H1 (cell line): ENCODE data around the gene PITPNC1. TPM values are rescaled to one million over a fixed set of nuclear protein-coding genes. Genes with fewer than 3 reads are reported as not detected.

Experiments
- CTCF ChIA-PET: fragments of 300-600 bp; sonication (Branson Sonifier 250); formaldehyde crosslinking; loops from one replicate; lab custom pipeline; 2021; ENCODE audit not compliant: partially characterized antibody; lab: Charles Lee
- POLR2A ChIA-PET: fragments of 300-600 bp; sonication (Branson Sonifier 250); formaldehyde crosslinking; loops from one replicate; lab custom pipeline; 2021; ENCODE audit warnings: inconsistent platforms; ENCODE audit not compliant: partially characterized antibody; lab: Charles Lee
- DNase-seq, 2 experiments: peaks; one replicate each; pipeline versions ENCODE4 v3.0.0 to v3.0.0-alpha.2; 2010 to 2022; ENCODE audit warnings: low spot score in 2 of 2, low read depth in 1 of 2, mixed read lengths in 1 of 2
- FAIRE-seq: peaks from 2 replicates; lab custom pipeline; 2011; peaks lifted over from hg19 to GRCh38; lab: Jason Lieb, UNC
- H2AFZ ChIP-seq: 2 replicates; pipeline ENCODE4 v1.8.1; 2012; ENCODE audit warnings: low read length, inconsistent platforms
- H2AK5ac ChIP-seq: 2 replicates; pipeline ENCODE4 v1.6.1; 2013; ENCODE audit warnings: low read depth, low read length
- H2BK120ac ChIP-seq: replicated peaks from 2 replicates; pipeline ENCODE3; 2013; ENCODE audit warnings: low read depth, low read length, inconsistent platforms
- H2BK12ac ChIP-seq: 2 replicates; pipeline ENCODE4 v1.6.1; 2013; ENCODE audit warnings: low read depth, low read length
- H2BK15ac ChIP-seq: 2 replicates; pipeline ENCODE4 v1.6.1; 2013; ENCODE audit warnings: low read length
- H2BK20ac ChIP-seq: 2 replicates; pipeline ENCODE4 v1.6.1; 2013; ENCODE audit warnings: low read length
- H2BK5ac ChIP-seq: 2 replicates; pipeline ENCODE4 v1.6.1; 2013; ENCODE audit warnings: low read depth, low read length
- H3K14ac ChIP-seq: 2 replicates; pipeline ENCODE4 v1.6.1; 2013; ENCODE audit warnings: inconsistent platforms; ENCODE audit not compliant: insufficient read length
- H3K18ac ChIP-seq: 2 replicates; pipeline ENCODE4 v1.6.1; 2013; ENCODE audit warnings: low read length; ENCODE audit errors: extremely low read depth
- H3K23ac ChIP-seq: 2 replicates; pipeline ENCODE4 v1.6.1; 2013; ENCODE audit warnings: inconsistent platforms; ENCODE audit not compliant: insufficient read length
- H3K23me2 ChIP-seq: 2 replicates; pipeline ENCODE4 v1.6.1; 2013; ENCODE audit warnings: low read depth, low read length
- H3K27ac ChIP-seq: 2 replicates; pipeline ENCODE4 v1.6.1; 2011; ENCODE audit warnings: low read depth, low read length, inconsistent platforms
- H3K27me3 ChIP-seq, 4 experiments: replicated peaks in 1 of 4; 1 replicate in 1 of 4; 2 replicates in 3 of 4; pipeline versions ENCODE4 v1.6.1 to v1.8.1; 2011 to 2013; ENCODE audit warnings: low read length in 3 of 4, mild to moderate bottlenecking in 3 of 4, inconsistent platforms in 2 of 4, mixed read lengths in 2 of 4, moderate library complexity in 1 of 4; ENCODE audit not compliant: control insufficient read depth in 3 of 4, insufficient read depth in 3 of 4; ENCODE audit errors: extremely low read depth in 1 of 4
- H3K36me3 ChIP-seq, 4 experiments: 2 replicates each; pipeline versions ENCODE4 v1.6.1 to v1.8.1; 2011 to 2013; ENCODE audit warnings: mild to moderate bottlenecking in 4 of 4, low read length in 3 of 4, moderate library complexity in 2 of 4, control low read depth in 1 of 4, inconsistent platforms in 1 of 4; ENCODE audit not compliant: insufficient read depth in 4 of 4, control insufficient read depth in 2 of 4
- H3K4ac ChIP-seq: replicated peaks from 2 replicates; pipeline ENCODE3; 2013; ENCODE audit warnings: low read length, low read depth, mixed read lengths, inconsistent platforms; ENCODE audit not compliant: insufficient read length
- H3K4me1 ChIP-seq, 4 experiments: replicated peaks in 1 of 4; 1 replicate in 1 of 4; 2 replicates in 3 of 4; pipeline versions ENCODE4 v1.6.1 to v1.8.1; 2011 to 2013; ENCODE audit warnings: low read length in 3 of 4, inconsistent platforms in 2 of 4, mixed read lengths in 1 of 4; ENCODE audit not compliant: insufficient read depth in 4 of 4, control insufficient read depth in 3 of 4
- H3K4me2 ChIP-seq, 2 experiments: 2 replicates each; pipeline versions ENCODE4 v1.6.1 to v1.8.1; 2011 to 2013; ENCODE audit warnings: low read depth in 2 of 2, low read length in 2 of 2, control low read depth in 1 of 2, inconsistent platforms in 1 of 2, mild to moderate bottlenecking in 1 of 2; ENCODE audit not compliant: insufficient read depth in 1 of 2
- H3K4me3 ChIP-seq, 4 experiments: fragments of 200-600, 300-600 bp in 1 of 4; sonication (generic), shearing (Covaris generic), sonication (Bioruptor Twin) in 1 of 4; 2 replicates each; pipeline versions ENCODE4 v1.5.1 to v1.8.1; 2011 to 2016; ENCODE audit warnings: low read length in 4 of 4, low read depth in 3 of 4, control low read depth in 2 of 4, inconsistent platforms in 2 of 4, mild to moderate bottlenecking in 2 of 4, mixed read lengths in 1 of 4, moderate library complexity in 1 of 4; ENCODE audit not compliant: insufficient read depth in 2 of 4; ENCODE audit errors: extremely low read depth in 1 of 4
- H3K56ac ChIP-seq: replicated peaks from 2 replicates; pipeline ENCODE3; 2013; ENCODE audit warnings: low read depth, mild to moderate bottlenecking, mixed read lengths, low read length, inconsistent platforms; ENCODE audit not compliant: insufficient read length
- H3K79me1 ChIP-seq: 2 replicates; pipeline ENCODE4 v1.6.1; 2013; ENCODE audit warnings: low read depth, low read length, control low read depth
- H3K79me2 ChIP-seq, 2 experiments: 2 replicates each; pipeline versions ENCODE4 v1.6.1 to v1.8.1; 2012 to 2013; ENCODE audit warnings: low read length in 2 of 2, mild to moderate bottlenecking in 2 of 2, inconsistent platforms in 1 of 2; ENCODE audit not compliant: insufficient read depth in 2 of 2, control insufficient read depth in 1 of 2
- H3K9ac ChIP-seq, 4 experiments: replicated peaks in 1 of 4; 1 replicate in 1 of 4; 2 replicates in 3 of 4; pipeline versions ENCODE4 v1.6.1 to v1.8.1; 2011 to 2013; ENCODE audit warnings: low read depth in 3 of 4, low read length in 3 of 4, control low read depth in 2 of 4, mild to moderate bottlenecking in 2 of 4, moderate library complexity in 2 of 4, inconsistent platforms in 1 of 4; ENCODE audit errors: extremely low read depth in 1 of 4
- H3K9me3 ChIP-seq, 2 experiments: 2 replicates each; pipeline versions ENCODE4 v1.6.1 to v1.8.1; 2012 to 2013; ENCODE audit warnings: mild to moderate bottlenecking in 2 of 2, moderate library complexity in 2 of 2, control low read depth in 1 of 2, inconsistent platforms in 1 of 2, low read depth in 1 of 2, low read length in 1 of 2, mixed read lengths in 1 of 2; ENCODE audit not compliant: insufficient read depth in 2 of 2
- H4K20me1 ChIP-seq, 2 experiments: replicated peaks in 1 of 2; 2 replicates each; pipeline versions ENCODE3 to v1.8.1; 2011 to 2013; ENCODE audit warnings: inconsistent platforms in 2 of 2, low read length in 2 of 2, mild to moderate bottlenecking in 1 of 2; ENCODE audit not compliant: insufficient read depth in 2 of 2, control insufficient read depth in 1 of 2
- H4K5ac ChIP-seq: 2 replicates; pipeline ENCODE4 v1.6.1; 2013; ENCODE audit warnings: low read length, low read depth, mixed read lengths, inconsistent platforms; ENCODE audit not compliant: insufficient read length
- H4K8ac ChIP-seq: 2 replicates; pipeline ENCODE4 v1.8.0; 2013; ENCODE audit warnings: mild to moderate bottlenecking, moderate library complexity, low read length, inconsistent platforms; ENCODE audit not compliant: insufficient read depth; ENCODE audit errors: extremely low read depth
- H4K91ac ChIP-seq: replicated peaks from 2 replicates; pipeline ENCODE3; 2013; ENCODE audit warnings: low read length, mixed read lengths, inconsistent platforms; ENCODE audit not compliant: insufficient read length
- ASH2L ChIP-seq: fragments of 200-600, 300-600 bp; sonication (generic); IDR thresholded peaks from one replicate; pipeline ENCODE4 v1.7.1; 2017; ENCODE audit warnings: low read length
- BCL11A ChIP-seq, 2 experiments: IDR thresholded peaks; one replicate each; pipeline ENCODE4 v1.6.1; 2011; ENCODE audit warnings: low read depth in 2 of 2, low read length in 2 of 2, mild to moderate bottlenecking in 2 of 2
- GTF2F1 ChIP-seq: IDR thresholded peaks from 2 replicates; pipeline ENCODE4 v1.6.1; 2012; ENCODE audit warnings: low read depth, low read length, improper control_type of control experiment, borderline replicate concordance
- POLR2A ChIP-seq, 2 experiments: IDR thresholded peaks; 1 replicate in 1 of 2; 2 replicates in 1 of 2; pipeline ENCODE4 v1.6.1; 2011; ENCODE audit warnings: low read depth in 2 of 2, low read length in 2 of 2, mild to moderate bottlenecking in 2 of 2; ENCODE audit errors: control extremely low read depth in 1 of 2
- SAP30 ChIP-seq: fragments of 300-600 bp; sonication (generic); IDR thresholded peaks from 2 replicates; pipeline ENCODE4 v1.7.1; 2012; ENCODE audit warnings: low read length, moderate library complexity, mild to moderate bottlenecking, inconsistent platforms; ENCODE audit not compliant: insufficient read depth, insufficient replicate concordance
- SIN3A ChIP-seq, 2 experiments: IDR thresholded peaks in 1 of 2; conservative IDR thresholded peaks in 1 of 2; 2 replicates each; pipeline ENCODE4 v1.6.1; 2011 to 2012; ENCODE audit warnings: low read length in 2 of 2, improper control_type of control experiment in 1 of 2, low read depth in 1 of 2, mild to moderate bottlenecking in 1 of 2
- TAF1 ChIP-seq: IDR thresholded peaks from 2 replicates; pipeline ENCODE4 v1.6.1; 2011; ENCODE audit warnings: mild to moderate bottlenecking, low read depth, low read length
- WGBS, 2 experiments: shearing (Covaris generic) in 1 of 2; methylation state at CpG; one replicate each; pipeline versions ENCODE4 v1.1.6 to v1.1.7; 2013 to 2015; ENCODE audit warnings: low lambda C conversion rate in 2 of 2, mixed read lengths in 2 of 2, inconsistent platforms in 1 of 2, low coverage in 1 of 2, missing lambda C conversion rate in 1 of 2; ENCODE audit not compliant: insufficient replicate concordance in 2 of 2, insufficient coverage in 1 of 2, insufficient read length in 1 of 2; ENCODE audit errors: extremely low coverage in 1 of 2, missing lambda C conversion rate in 1 of 2; 5-methylcytosine and 5-hydroxymethylcytosine counted together
- polyA plus RNA-seq, 7 experiments: library from polyadenylated mRNA; depleted of rRNA in 3 of 7; stranded (reverse) in 5 of 7; unstranded in 2 of 7; fragments of >200 nt in 5 of 7; fragments of 200-250 nt in 2 of 7; gene quantifications; 1 replicate in 5 of 7; 2 replicates in 1 of 7; 4 replicates in 1 of 7; pipeline versions ENCODE4 v1.2.1 to v1.2.3, GENCODE V29; 2011 to 2013; ENCODE audit warnings: missing spikeins in 2 of 7, mixed read lengths in 2 of 7
- total RNA-seq: library from RNA; stranded (reverse); fragmentation: NEBNext Ultra II Directional; extraction: Animal tissue kit (Norgen Biotek cat#: 25700); gene quantifications from 2 replicates; pipeline ENCODE4 v1.2.1, GENCODE V29; 2021

The PITPNC1 gene
- total and polyA plus RNA-seq, 2 of the 8 experiments (the other 6 are each of a cell fraction or from before 2014, with no cell fraction given) = 17.6 to 54.7 TPM

- no peak overlapping the region for H3K4ac ChIP-seq
- no peak overlapping the region for H4K5ac ChIP-seq
- H4K8ac ChIP-seq = no peak overlapping the region
- no peak overlapping the region for H3K14ac ChIP-seq
- H3K36me3 ChIP-seq = no peaks in the 10 kb centered on the region
- H3K23ac ChIP-seq = no peak overlapping the region
- FAIRE-seq (no peak), DNase-seq (no peak)
- ChIA-PET POLR2A (interaction anchor here (1.5 kb wide), 1 partner anchor 39 kb away, joined by 3 read pairs; no protein-coding TSS in a partner anchor), CTCF (interaction anchor here (0.7 to 1.7 kb wide), 4 partner anchors 53 to 282 kb away, joined by 3 to 6 read pairs (median 3); no protein-coding TSS in a partner anchor)
- no peak overlapping the region for H3K18ac ChIP-seq
- no peak overlapping the region for H2BK12ac ChIP-seq
- H2BK120ac ChIP-seq = no peak overlapping the region
- no peak overlapping the region for H4K91ac ChIP-seq
- H3K27me3 ChIP-seq = no peaks in the 10 kb centered on the region
- no peak overlapping the region for H2AFZ ChIP-seq
- H3K27ac ChIP-seq = no peak overlapping the region
- peaks cover 6% of the 10 kb centered on the region; the same call in 1 of the 2 replicates for H3K79me1 ChIP-seq
- H3K4me1 ChIP-seq = peaks cover 0 to 4% (median 0%) of the 10 kb centered on the region in 4 experiments; a peak in 1 of 7 replicates
- H4K20me1 ChIP-seq = no peaks in the 10 kb centered on the region
- peaks cover 4 to 49% of the 10 kb centered on the region in 2 experiments; a peak in 3 of 4 replicates for H3K79me2 ChIP-seq
- WGBS, 2 experiments = 78% methylated on average over 3 of the region's 3 CpGs; no CpG with 5 or more reads in 1 of the 2 experiments
- H2BK20ac ChIP-seq = no peak overlapping the region
- H3K4me3 ChIP-seq = no peak overlapping the region
- H3K4me2 ChIP-seq = no peak overlapping the region
- no peak overlapping the region; a peak in 1 of 7 replicates for H3K9ac ChIP-seq
- H2AK5ac ChIP-seq = no peak overlapping the region
- no peak overlapping the region for H2BK15ac ChIP-seq
- no peaks in the 10 kb centered on the region for H3K9me3 ChIP-seq
- no peak overlapping the region for H2BK5ac ChIP-seq
- H3K56ac ChIP-seq = no peak overlapping the region
- H3K23me2 ChIP-seq = no peaks in the 10 kb centered on the region
- TF ChIP-seq POLR2A (IDR thresholded peaks at IDR 0.05; ENCODE audit: control extremely low read depth in 1 of 2, low read depth in 2 of 2, low read length in 2 of 2) = no peak
- TF ChIP-seq GTF2F1 = no peak
- no peak for TF ChIP-seq SAP30
- no peak for TF ChIP-seq BCL11A (IDR thresholded peaks at IDR 0.05; ENCODE audit: low read depth in 2 of 2, low read length in 2 of 2)
- TF ChIP-seq TAF1 = no peak
- no peak for TF ChIP-seq ASH2L
- TF ChIP-seq SIN3A (conservative IDR thresholded peaks at IDR 0.05 in 1 of 2, IDR thresholded peaks at IDR 0.05 in 1 of 2; ENCODE audit: low read depth in 1 of 2, low read length in 2 of 2) = no peak
Measured at GRCh38 chr17:67421869-67422273, 44.8 kb downstream of the PITPNC1 start.
